Liver (tissue), 3 donors: ENCODE measurements around the gene SGIP1.

Source experiments
- CTCF ChIP-seq: fragments of 150-350 bp; IDR thresholded peaks from 2 replicates; pipeline ENCODE4 v1.5.1; 2017; ENCODE audit warnings: improper control_type of control experiment, low read depth, low read length; ENCODE audit not compliant: missing input control
- EGR1 ChIP-seq, 2 donors: IDR thresholded peaks; 2 replicates each; pipeline ENCODE4 v1.6.1; 2016 to 2018; ENCODE audit warnings: antibody characterized with exemption in 2 of 2, low read depth in 2 of 2
- GABPA ChIP-seq, 2 donors: IDR thresholded peaks in 1 of 2; conservative IDR thresholded peaks in 1 of 2; 2 replicates each; pipeline ENCODE4 v1.6.1; 2016; ENCODE audit warnings: antibody characterized with exemption in 2 of 2, mild to moderate bottlenecking in 1 of 2, moderate library complexity in 1 of 2
- HNF4G ChIP-seq: IDR thresholded peaks from 2 replicates; pipeline ENCODE4 v1.6.1; 2016; ENCODE audit warnings: antibody characterized with exemption
- JUND ChIP-seq, 2 donors: IDR thresholded peaks; 2 replicates each; pipeline ENCODE4 v1.6.1; 2016; ENCODE audit warnings: antibody characterized with exemption in 2 of 2
- MAX ChIP-seq: IDR thresholded peaks from 2 replicates; pipeline ENCODE4 v1.6.1; 2016; ENCODE audit warnings: antibody characterized with exemption
- NR2F2 ChIP-seq: IDR thresholded peaks from 2 replicates; pipeline ENCODE4 v1.6.1; 2016; ENCODE audit warnings: antibody characterized with exemption
- RAD21 ChIP-seq, 2 donors: IDR thresholded peaks; 2 replicates each; pipeline ENCODE4 v1.6.1; 2016; ENCODE audit warnings: antibody characterized with exemption in 2 of 2, mild to moderate bottlenecking in 2 of 2
- REST ChIP-seq: IDR thresholded peaks from 2 replicates; pipeline ENCODE4 v1.6.1; 2016; ENCODE audit warnings: antibody characterized with exemption, mild to moderate bottlenecking
- SP1 ChIP-seq: IDR thresholded peaks from 2 replicates; pipeline ENCODE4 v1.6.1; 2018; ENCODE audit warnings: antibody characterized with exemption, mild to moderate bottlenecking
- TAF1 ChIP-seq: conservative IDR thresholded peaks from 2 replicates; pipeline ENCODE4 v1.6.1; 2016; ENCODE audit warnings: antibody characterized with exemption, mild to moderate bottlenecking
- YY1 ChIP-seq: IDR thresholded peaks from 2 replicates; pipeline ENCODE4 v1.6.1; 2016; ENCODE audit warnings: antibody characterized with exemption, mild to moderate bottlenecking
- donor health status: healthy.
- donor health status: healthy.

GRCh38 chr1:66685265-66685664, 151.3 kb downstream of the SGIP1 start:
- no peak for TF ChIP-seq CTCF
- TF ChIP-seq NR2F2 = no peak
- no peak for TF ChIP-seq MAX
- no peak for TF ChIP-seq SP1
- TF ChIP-seq REST = no peak
- no peak for TF ChIP-seq TAF1
- TF ChIP-seq GABPA (IDR thresholded peaks at IDR 0.05 in 1 of 2, conservative IDR thresholded peaks at IDR 0.05 in 1 of 2) = no peak
- TF ChIP-seq JUND (IDR thresholded peaks at IDR 0.05) = no peak
- no peak for TF ChIP-seq YY1
- TF ChIP-seq RAD21 (IDR thresholded peaks at IDR 0.05) = no peak
- no peak for TF ChIP-seq HNF4G
- no peak for TF ChIP-seq EGR1 (IDR thresholded peaks at IDR 0.05; ENCODE audit: low read depth in 2 of 2)
